Endothelial cell of umbilical vein (primary cell): Measurements from ENCODE around the gene NAALADL1.

Source experiments
- CTCF ChIP-seq, 2 donors: IDR thresholded peaks; 1 replicate in 1 of 2; 2 replicates in 1 of 2; pipeline ENCODE4 v1.5.1; 2011; ENCODE audit warnings: low read length in 2 of 2, mild to moderate bottlenecking in 2 of 2, moderate library complexity in 2 of 2, control low read depth in 1 of 2, inconsistent platforms in 1 of 2, low read depth in 1 of 2; ENCODE audit not compliant: insufficient read depth in 1 of 2; ENCODE audit errors: extremely low read depth in 1 of 2
- EZH2 ChIP-seq: IDR thresholded peaks from 2 replicates; pipeline ENCODE4 v1.6.1; 2012; ENCODE audit warnings: borderline replicate concordance, low read depth, mild to moderate bottlenecking, moderate library complexity, low read length, inconsistent platforms; ENCODE audit not compliant: severe bottlenecking
- FOS ChIP-seq: IDR thresholded peaks from 2 replicates; pipeline ENCODE4 v1.6.1; 2011; ENCODE audit warnings: mild to moderate bottlenecking, low read length, moderate library complexity, borderline replicate concordance; ENCODE audit not compliant: insufficient read depth
- GATA2 ChIP-seq: IDR thresholded peaks from 2 replicates; pipeline ENCODE4 v1.7.0; 2011; ENCODE audit warnings: low read depth, mild to moderate bottlenecking, moderate library complexity, mixed read lengths, low read length; ENCODE audit not compliant: insufficient read length, insufficient read depth
- JUN ChIP-seq: IDR thresholded peaks from 2 replicates; pipeline ENCODE4 v1.6.1; 2011; ENCODE audit warnings: borderline replicate concordance, low read depth; ENCODE audit not compliant: insufficient read length, insufficient read depth
- MAX ChIP-seq: IDR thresholded peaks from 2 replicates; pipeline ENCODE4 v1.6.1; 2011; ENCODE audit not compliant: insufficient read depth, insufficient read length
- MYC ChIP-seq: IDR thresholded peaks from one replicate; pipeline ENCODE4 v1.6.1; 2011; ENCODE audit warnings: mild to moderate bottlenecking, low read depth, low read length
- POLR2A ChIP-seq: IDR thresholded peaks from 2 replicates; pipeline ENCODE4 v1.6.1; 2012; ENCODE audit warnings: low read depth, mild to moderate bottlenecking, control low read depth, low read length
- POLR2AphosphoS5 ChIP-seq: IDR thresholded peaks from 2 replicates; pipeline ENCODE4 v1.6.1; 2012; ENCODE audit warnings: low read depth, mild to moderate bottlenecking, control low read depth, low read length, moderate library complexity; ENCODE audit not compliant: insufficient read depth

DNA sequence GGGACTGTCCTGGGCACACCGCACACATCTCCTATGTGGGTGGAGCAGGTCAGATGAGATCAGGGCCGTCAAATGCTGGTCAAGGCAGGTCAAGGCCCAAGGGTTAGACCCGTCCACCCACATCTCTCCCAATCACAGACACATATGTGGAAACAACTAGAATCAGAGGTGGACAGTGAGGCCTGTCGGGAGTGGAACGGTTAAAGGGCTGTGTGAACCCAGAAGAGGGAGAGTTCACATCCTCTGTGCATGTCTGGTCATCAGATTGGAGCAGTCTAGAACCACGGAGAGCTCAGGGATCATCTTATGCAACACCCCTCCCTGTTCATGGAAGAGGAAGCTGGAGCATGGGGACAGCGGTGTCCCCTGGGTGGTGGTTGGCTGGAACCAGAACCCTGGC, 38.5 kb downstream of the NAALADL1 start:
- TF ChIP-seq CTCF (IDR thresholded peaks at IDR 0.05; ENCODE audit: extremely low read depth in 1 of 2, insufficient read depth in 1 of 2, low read depth in 1 of 2, low read length in 2 of 2) (no peak), POLR2A (no peak), JUN (no peak), GATA2 (no peak), MYC (no peak), EZH2 (no peak), POLR2AphosphoS5 (no peak), FOS (no peak), MAX (no peak)
